Tibial artery (tissue), 4 donors: ENCODE results near the gene YAE1.

Experiments
- DNase-seq, 2 donors: peaks; one replicate each; pipeline ENCODE4 v3.0.0-alpha.2; 2019
- H3K27ac ChIP-seq, 2 donors: fragments of 200-600 bp; sonication (generic) in 1 of 2; 1 replicate in 1 of 2; 2 replicates in 1 of 2; pipeline ENCODE4 v1.5.1; 2018 to 2019; ENCODE audit warnings: mild to moderate bottlenecking in 1 of 2
- H3K27me3 ChIP-seq, 2 donors: fragments of 200-600 bp; sonication (generic) in 1 of 2; one replicate each; pipeline versions ENCODE4 v1.5.1 to v1.6.0; 2016 to 2019
- H3K36me3 ChIP-seq, 3 donors: fragments of 200-600 bp; sonication (generic) in 2 of 3; one replicate each; pipeline ENCODE4 v1.5.1; 2016 to 2019; ENCODE audit warnings: mild to moderate bottlenecking in 2 of 3
- H3K4me1 ChIP-seq, 4 donors: fragments of 200-600 bp; sonication (generic) in 2 of 4; 1 replicate in 3 of 4; 2 replicates in 1 of 4; pipeline ENCODE4 v1.5.1; 2016 to 2019
- H3K4me3 ChIP-seq, 2 donors: fragments of 200-600 bp; sonication (generic) in 1 of 2; 1 replicate in 1 of 2; 2 replicates in 1 of 2; pipeline ENCODE4 v1.5.1; 2018 to 2019; ENCODE audit warnings: mild to moderate bottlenecking in 2 of 2
- H3K9me3 ChIP-seq, 3 donors: fragments of 200-600 bp; sonication (generic) in 1 of 3; one replicate each; pipeline ENCODE4 v1.5.1; 2016 to 2019
- intact Hi-C: fragments of 100-400 bp; cut with DNase I; formaldehyde crosslinking; loops from one replicate; pipeline ENCODE4 v1.15.0; 2023; ENCODE audit warnings: low total_unique reads
- TF ChIP-seq, protein P1 (sequence below), 2 experiments: fragments of 200-600 bp in 1 of 2; fragments of 450-650 bp in 1 of 2; IDR thresholded peaks; one replicate each; pipeline ENCODE4 v1.5.1; 2017 to 2019; ENCODE audit warnings: antibody characterized with exemption in 2 of 2, mild to moderate bottlenecking in 1 of 2, moderate library complexity in 1 of 2

YAE1 gene

DNA sequence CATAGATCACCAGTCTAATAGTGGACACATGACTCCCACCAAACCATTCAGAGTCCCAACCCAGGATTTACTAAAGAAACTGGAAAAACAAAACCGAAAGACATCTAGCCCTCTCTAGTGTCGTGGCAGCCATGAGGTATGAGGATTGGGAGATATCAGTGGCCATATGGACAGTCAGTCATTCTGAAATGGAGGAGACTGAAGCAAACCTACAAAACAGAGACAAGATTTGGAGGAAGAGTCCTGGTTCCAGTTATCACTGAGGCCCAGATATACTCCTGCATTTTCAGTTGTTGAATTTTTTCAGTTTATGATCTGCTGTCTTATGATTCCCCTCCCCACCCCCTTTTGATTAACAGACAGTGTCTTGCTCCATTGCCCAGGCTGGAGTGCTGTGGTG, 48.1 kb downstream of the YAE1 start:
- Histone ChIP-seq H3K27ac (no peak overlapping the region), H3K27me3 (peaks cover 0 to 20% of the 10 kb centered on the region in 2 donors), H3K4me1 (peaks cover 0 to 7% (median 2%) of the 10 kb centered on the region in 4 donors), H3K9me3 (no peaks in the 10 kb centered on the region), H3K36me3 (no peaks in the 10 kb centered on the region), H3K4me3 (no peak overlapping the region)
- DNase-seq: no peak
- TF ChIP-seq, protein P1, sequence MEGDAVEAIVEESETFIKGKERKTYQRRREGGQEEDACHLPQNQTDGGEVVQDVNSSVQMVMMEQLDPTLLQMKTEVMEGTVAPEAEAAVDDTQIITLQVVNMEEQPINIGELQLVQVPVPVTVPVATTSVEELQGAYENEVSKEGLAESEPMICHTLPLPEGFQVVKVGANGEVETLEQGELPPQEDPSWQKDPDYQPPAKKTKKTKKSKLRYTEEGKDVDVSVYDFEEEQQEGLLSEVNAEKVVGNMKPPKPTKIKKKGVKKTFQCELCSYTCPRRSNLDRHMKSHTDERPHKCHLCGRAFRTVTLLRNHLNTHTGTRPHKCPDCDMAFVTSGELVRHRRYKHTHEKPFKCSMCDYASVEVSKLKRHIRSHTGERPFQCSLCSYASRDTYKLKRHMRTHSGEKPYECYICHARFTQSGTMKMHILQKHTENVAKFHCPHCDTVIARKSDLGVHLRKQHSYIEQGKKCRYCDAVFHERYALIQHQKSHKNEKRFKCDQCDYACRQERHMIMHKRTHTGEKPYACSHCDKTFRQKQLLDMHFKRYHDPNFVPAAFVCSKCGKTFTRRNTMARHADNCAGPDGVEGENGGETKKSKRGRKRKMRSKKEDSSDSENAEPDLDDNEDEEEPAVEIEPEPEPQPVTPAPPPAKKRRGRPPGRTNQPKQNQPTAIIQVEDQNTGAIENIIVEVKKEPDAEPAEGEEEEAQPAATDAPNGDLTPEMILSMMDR (IDR thresholded peaks at IDR 0.05): no peak
- intact Hi-C loops: loop anchor here (10.0 kb wide), 1 partner anchor 71 kb away; no protein-coding TSS in a partner anchor

DNA sequence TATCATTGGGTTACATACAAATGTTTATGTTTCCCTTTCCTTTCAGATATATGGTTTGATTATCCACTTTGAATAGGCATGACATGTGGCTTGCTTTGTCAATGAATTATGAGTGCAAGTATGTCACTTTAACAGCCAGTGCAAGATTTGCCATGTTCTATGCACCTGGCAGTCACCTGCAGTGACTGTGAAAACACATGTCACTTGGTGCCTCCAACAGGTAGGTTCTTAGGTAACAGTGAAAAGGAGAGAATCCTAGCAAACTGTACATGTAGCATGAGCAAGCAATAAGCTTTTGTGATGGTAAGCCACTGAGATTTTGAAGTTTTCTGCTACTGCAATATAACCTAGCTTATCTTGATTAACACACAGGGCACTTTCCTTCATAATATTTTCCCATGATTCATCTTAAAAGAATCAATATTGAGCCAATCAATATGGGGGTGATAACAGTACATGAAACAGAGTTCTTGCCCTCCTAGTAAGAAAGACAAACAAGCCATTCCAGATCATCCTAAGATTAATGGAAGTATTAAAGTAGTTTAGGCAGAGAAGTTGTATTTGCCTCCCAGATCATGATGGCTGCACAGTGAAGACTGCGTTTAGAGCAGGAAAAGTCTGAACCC, 49.3 kb downstream of the YAE1 start:
- no peak for DNase-seq
- no peak overlapping the region for H3K4me3 ChIP-seq
- H3K27ac ChIP-seq: no peak overlapping the region
- H3K9me3 ChIP-seq: no peaks in the 10 kb centered on the region
- intact Hi-C loops: loop anchor here (10.0 kb wide), 1 partner anchor 69 kb away; no protein-coding TSS in a partner anchor
- H3K4me1 ChIP-seq: no peaks in the 10 kb centered on the region
- TF ChIP-seq, protein P1 (IDR thresholded peaks at IDR 0.05): no peak
- H3K36me3 ChIP-seq: no peaks in the 10 kb centered on the region
- H3K27me3 ChIP-seq: peaks cover 0 to 15% of the 10 kb centered on the region in 2 donors

DNA sequence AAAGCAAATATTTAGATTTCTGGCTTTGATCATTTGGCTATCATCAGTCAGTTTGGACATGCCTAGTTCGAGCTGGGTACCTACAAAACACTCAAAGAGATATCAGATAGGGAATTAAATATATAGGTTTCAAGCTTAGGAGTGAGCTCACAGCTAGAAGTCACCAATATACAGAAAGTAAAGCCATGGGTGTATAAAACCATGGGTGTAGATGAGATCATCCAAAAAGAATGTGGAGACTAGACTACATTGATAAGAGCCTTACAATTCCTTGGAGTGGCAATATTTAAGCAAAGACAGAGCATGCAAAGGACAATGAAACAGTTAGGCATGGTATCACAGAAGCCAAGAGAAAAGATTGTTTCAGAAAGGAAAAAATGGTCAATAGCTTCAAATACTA, 49.9 kb downstream of the YAE1 start:
- no peaks in the 10 kb centered on the region for H3K9me3 ChIP-seq
- TF ChIP-seq, protein P1 (IDR thresholded peaks at IDR 0.05): no peak
- H3K4me3 ChIP-seq: no peak overlapping the region
- H3K27ac ChIP-seq: no peak overlapping the region
- H3K4me1 ChIP-seq: no peaks in the 10 kb centered on the region
- H3K36me3 ChIP-seq: no peaks in the 10 kb centered on the region
- no peak for DNase-seq
- intact Hi-C loops: loop anchor here (10.0 kb wide), 1 partner anchor 69 kb away; no protein-coding TSS in a partner anchor
- peaks cover 0 to 9% of the 10 kb centered on the region in 2 donors for H3K27me3 ChIP-seq

DNA sequence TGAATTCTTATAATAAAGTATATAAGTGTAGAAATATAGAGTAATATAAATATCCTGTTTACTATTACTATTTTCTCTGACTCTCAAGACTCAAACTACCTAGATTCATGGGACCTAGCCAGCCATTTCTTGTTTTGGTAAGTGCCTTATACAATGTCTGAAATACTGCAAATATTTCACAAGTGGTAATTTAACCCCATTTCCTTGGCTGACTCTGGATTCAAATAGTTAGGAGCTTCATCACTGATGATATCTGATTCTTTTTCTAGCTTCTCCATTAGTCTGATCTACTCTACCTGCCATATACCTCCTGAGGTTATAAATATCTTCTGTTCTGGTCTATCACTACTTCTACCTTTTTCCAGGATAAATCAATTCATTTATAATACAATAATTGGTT, 50.8 kb downstream of the YAE1 start:
- TF ChIP-seq, protein P1 (IDR thresholded peaks at IDR 0.05): no peak
- H3K4me3 ChIP-seq: no peak overlapping the region
- intact Hi-C loops: loop anchor here (10.0 kb wide), 1 partner anchor 68 kb away; no protein-coding TSS in a partner anchor
- no peaks in the 10 kb centered on the region for H3K9me3 ChIP-seq
- no peak for DNase-seq
- no peak overlapping the region for H3K27ac ChIP-seq
- peaks cover 0 to under 1% (median under 1%) of the 10 kb centered on the region in 4 donors for H3K4me1 ChIP-seq
- no peaks in the 10 kb centered on the region for H3K36me3 ChIP-seq
- peaks cover 0 to 6% of the 10 kb centered on the region in 2 donors for H3K27me3 ChIP-seq

DNA sequence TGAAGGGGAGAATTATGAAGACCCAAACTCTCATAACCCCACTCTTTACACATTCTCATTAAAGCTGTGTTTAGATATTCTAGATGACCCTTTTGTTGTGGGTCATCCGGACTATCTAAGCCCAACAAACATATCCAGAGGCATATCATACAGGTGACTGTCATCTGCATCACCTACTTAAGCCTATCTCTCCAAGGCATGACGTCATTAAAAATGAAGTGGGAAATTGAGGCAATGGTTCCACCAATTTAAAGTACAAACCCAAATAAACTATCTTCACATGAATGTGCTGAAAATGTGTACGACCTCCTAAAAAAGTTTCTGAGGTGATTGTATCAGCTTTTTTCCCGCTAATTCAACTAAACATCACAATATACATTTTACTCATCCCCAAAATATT, 52.7 kb downstream of the YAE1 start:
- TF ChIP-seq, protein P1 (IDR thresholded peaks at IDR 0.05): no peak
- Histone ChIP-seq H3K9me3 (no peaks in the 10 kb centered on the region), H3K27ac (no peak overlapping the region), H3K36me3 (no peaks in the 10 kb centered on the region), H3K4me1 (peaks cover 0 to 9% (median 7%) of the 10 kb centered on the region in 4 donors), H3K4me3 (no peak overlapping the region), H3K27me3 (no peaks in the 10 kb centered on the region)
- intact Hi-C loops: loop anchor here (10.0 kb wide), 1 partner anchor 66 kb away; no protein-coding TSS in a partner anchor
- DNase-seq: no peak
